Measurements from ENCODE around the gene ARL5A. TPM values are rescaled to one million over a fixed set of nuclear protein-coding genes. Genes with fewer than 3 reads are reported as not detected.
A peak's percentile ranks its signal among the peaks of the same experiment; 100 is the strongest.

The ARL5A gene
- total RNA-seq, 2 experiments from 2014 or later = 78.7 to 79.9 TPM

- CTCF ChIA-PET = no interaction called here
- H3K4me3 Mint-ChIP-seq = no peak overlapping the region
These were observed 19.2 kb downstream of the ARL5A start for GRCh38 chr2:151809073-151809383.

GRCh38 chr2:151808258-151809072, 19.8 kb downstream of the ARL5A start:
- H3K9me3 Mint-ChIP-seq = no peaks in the 10 kb centered on the region
- ATAC-seq (no peak), DNase-seq (no peak)
- POLR2A ChIA-PET = no interaction called here
- H3K27ac Mint-ChIP-seq = no peak overlapping the region
- H3K4me1 Mint-ChIP-seq (ENCODE audit: low read depth) = peaks cover 3% of the 10 kb centered on the region
- H3K36me3 Mint-ChIP-seq (ENCODE audit: low read depth) = peaks cover 24% of the 10 kb centered on the region
- no peak overlapping the region for H3K4me3 Mint-ChIP-seq
- intact Hi-C loops (cut with micrococcal nuclease) = no loop called here
- CTCF ChIA-PET = interaction anchor here (1.0 to 1.4 kb wide), 4 partner anchors 9 to 217 kb away, joined by 3 to 4 read pairs (median 4); no protein-coding TSS in a partner anchor
- TF ChIP-seq CTCF (IDR thresholded peaks at IDR 0.05) = peak; percentile 66
- no peaks in the 10 kb centered on the region for H3K27me3 Mint-ChIP-seq

More at GRCh38 chr2:151809073-151809383, 19.2 kb downstream of the ARL5A start:
- POLR2A ChIA-PET = no interaction called here
- TF ChIP-seq CTCF (IDR thresholded peaks at IDR 0.05) = no peak
- ATAC-seq = no peak
- Mint-ChIP-seq H3K4me1 (ENCODE audit: low read depth) (peaks cover 3% of the 10 kb centered on the region), H3K36me3 (ENCODE audit: low read depth) (peaks cover 23% of the 10 kb centered on the region), H3K27me3 (no peaks in the 10 kb centered on the region), H3K9me3 (no peaks in the 10 kb centered on the region), H3K27ac (no peak overlapping the region)
- no peak for DNase-seq
- intact Hi-C loops (cut with micrococcal nuclease) = no loop called here

GRCh38 chr2:151805961-151806360, 22.3 kb downstream of the ARL5A start:
- POLR2A ChIA-PET = no interaction called here
- DNase-seq = no peak
- no peak for TF ChIP-seq CTCF (IDR thresholded peaks at IDR 0.05)
- intact Hi-C loops (cut with micrococcal nuclease) = no loop called here
- Mint-ChIP-seq H3K36me3 (ENCODE audit: low read depth) (peaks cover 24% of the 10 kb centered on the region), H3K4me3 (no peak overlapping the region), H3K27ac (no peak overlapping the region), H3K9me3 (no peaks in the 10 kb centered on the region), H3K4me1 (ENCODE audit: low read depth) (peaks cover 6% of the 10 kb centered on the region), H3K27me3 (no peaks in the 10 kb centered on the region)
- ATAC-seq = no peak
- CTCF ChIA-PET = interaction anchor here (1.0 to 1.7 kb wide), 3 partner anchors 18 to 142 kb away, joined by 3 to 5 read pairs (median 3); no protein-coding TSS in a partner anchor

DNA sequence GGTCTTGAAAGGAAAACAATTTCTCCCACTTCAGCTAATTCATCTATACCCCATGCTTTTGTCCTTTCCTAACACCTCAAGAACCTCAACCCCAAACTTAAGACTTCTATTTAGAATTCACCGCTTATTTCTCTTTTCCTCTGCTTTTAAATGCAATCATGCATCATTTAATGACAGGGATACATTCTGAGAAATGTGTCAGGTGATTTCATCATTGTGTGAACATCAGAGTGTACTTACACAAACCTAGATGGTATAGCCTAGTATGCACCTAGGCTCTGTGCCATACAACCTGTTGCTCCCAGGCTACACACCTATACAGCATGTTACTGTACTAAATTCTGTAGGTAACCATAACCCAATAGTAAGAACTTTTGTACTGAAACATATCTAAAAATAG, 22.9 kb downstream of the ARL5A start:
- CTCF ChIA-PET = no interaction called here
- DNase-seq (no peak), ATAC-seq (no peak)
- peaks cover 20% of the 10 kb centered on the region for H3K36me3 Mint-ChIP-seq (ENCODE audit: low read depth)
- intact Hi-C loops (cut with micrococcal nuclease) = no loop called here
- POLR2A ChIA-PET = no interaction called here
- H3K27ac Mint-ChIP-seq = no peak overlapping the region
- no peaks in the 10 kb centered on the region for H3K27me3 Mint-ChIP-seq
- no peak overlapping the region for H3K4me3 Mint-ChIP-seq
- TF ChIP-seq CTCF (IDR thresholded peaks at IDR 0.05) = no peak
- peaks cover 6% of the 10 kb centered on the region for H3K4me1 Mint-ChIP-seq (ENCODE audit: low read depth)
- no peaks in the 10 kb centered on the region for H3K9me3 Mint-ChIP-seq

- no peak for TF ChIP-seq CTCF (IDR thresholded peaks at IDR 0.05)
- ChIA-PET POLR2A (no interaction called here), CTCF (no interaction called here)
- ATAC-seq (no peak), DNase-seq (no peak)
- Mint-ChIP-seq H3K9me3 (no peaks in the 10 kb centered on the region), H3K4me3 (no peak overlapping the region), H3K27me3 (no peaks in the 10 kb centered on the region), H3K36me3 (ENCODE audit: low read depth) (peaks cover 19% of the 10 kb centered on the region), H3K27ac (no peak overlapping the region), H3K4me1 (ENCODE audit: low read depth) (peaks cover 3% of the 10 kb centered on the region)
- intact Hi-C loops (cut with micrococcal nuclease) = no loop called here
These were observed 24.4 kb downstream of the ARL5A start for GRCh38 chr2:151803811-151804210.
